GM21390 (cell line): Measurements from ENCODE around the gene OR6B3.

Source experiments
- ATAC-seq: cut with Tn5 transposase; IDR thresholded peaks from one replicate; pipeline ENCODE4 v1.9.1; 2021; ENCODE audit not compliant: unreplicated experiment

The OR6B3 gene

DNA sequence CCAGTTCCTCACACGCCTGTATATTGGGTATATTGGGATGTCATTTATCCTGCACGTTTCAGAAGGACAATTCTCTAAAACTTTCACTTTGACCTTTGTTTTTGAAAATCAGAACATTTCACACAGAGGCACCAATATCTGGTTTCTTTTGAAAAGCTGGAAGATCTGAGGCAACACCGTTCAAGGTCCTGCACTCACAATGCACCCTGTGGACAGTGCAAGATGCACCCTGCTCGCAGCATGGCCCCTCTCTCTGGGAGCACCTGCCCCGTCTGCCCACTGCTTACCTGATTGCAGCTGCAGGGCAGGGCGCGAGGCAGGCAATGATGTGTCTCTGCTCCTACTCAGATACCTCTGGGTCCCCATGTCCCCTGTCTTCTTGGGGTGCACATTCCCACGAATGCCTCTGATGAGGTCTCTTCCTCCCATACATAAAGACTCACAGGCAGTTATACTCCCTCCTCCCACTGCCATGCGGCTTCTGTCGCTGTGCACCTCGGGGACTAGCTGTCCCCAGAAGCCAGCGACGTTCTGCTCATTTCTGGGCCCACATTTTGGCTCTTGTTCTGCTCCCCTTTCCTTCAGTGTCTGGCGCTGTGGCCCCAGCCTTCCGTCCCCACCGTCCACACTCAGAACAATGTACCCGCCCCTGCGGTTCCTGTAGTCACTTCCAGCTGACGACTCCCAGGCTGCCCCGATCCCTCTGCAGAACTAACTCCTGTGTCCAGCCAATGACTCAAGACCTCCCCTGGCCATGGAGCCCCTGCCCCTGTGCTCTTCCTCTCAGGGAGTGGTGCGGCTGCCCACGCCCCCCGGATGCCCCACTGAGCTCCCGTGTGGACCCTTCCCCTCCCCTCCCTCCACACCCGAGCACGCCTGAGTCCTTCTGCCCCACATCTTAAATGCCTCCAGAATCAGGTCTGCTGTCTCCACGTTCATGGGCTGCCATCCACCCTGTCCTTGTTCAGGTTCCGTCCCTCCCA lies at the start of gene OR6B3:
Gene OR6B3, minus strand, starts transcription at position 349 of the 983 bp plus-strand sequence.
- no peak for ATAC-seq

DNA sequence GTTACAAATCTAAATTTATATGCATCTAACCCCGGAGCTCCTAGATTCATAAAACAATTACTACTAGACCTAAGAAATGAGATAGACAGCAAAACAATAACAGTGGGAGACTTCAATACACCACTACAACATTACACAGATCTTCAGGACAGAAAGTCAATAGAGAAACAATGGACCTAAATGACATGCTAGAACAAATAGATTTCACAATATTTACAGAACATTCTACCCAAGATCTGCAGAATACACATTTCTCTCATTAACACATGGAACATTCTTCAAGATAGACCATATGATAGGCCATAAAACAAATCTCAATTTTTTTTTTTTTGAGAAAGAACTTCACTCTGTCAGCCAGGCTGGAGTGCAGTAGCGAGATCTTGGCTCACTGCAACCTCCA lies 45.0 kb upstream of the OR6B3 start:
- ATAC-seq = no peak

DNA sequence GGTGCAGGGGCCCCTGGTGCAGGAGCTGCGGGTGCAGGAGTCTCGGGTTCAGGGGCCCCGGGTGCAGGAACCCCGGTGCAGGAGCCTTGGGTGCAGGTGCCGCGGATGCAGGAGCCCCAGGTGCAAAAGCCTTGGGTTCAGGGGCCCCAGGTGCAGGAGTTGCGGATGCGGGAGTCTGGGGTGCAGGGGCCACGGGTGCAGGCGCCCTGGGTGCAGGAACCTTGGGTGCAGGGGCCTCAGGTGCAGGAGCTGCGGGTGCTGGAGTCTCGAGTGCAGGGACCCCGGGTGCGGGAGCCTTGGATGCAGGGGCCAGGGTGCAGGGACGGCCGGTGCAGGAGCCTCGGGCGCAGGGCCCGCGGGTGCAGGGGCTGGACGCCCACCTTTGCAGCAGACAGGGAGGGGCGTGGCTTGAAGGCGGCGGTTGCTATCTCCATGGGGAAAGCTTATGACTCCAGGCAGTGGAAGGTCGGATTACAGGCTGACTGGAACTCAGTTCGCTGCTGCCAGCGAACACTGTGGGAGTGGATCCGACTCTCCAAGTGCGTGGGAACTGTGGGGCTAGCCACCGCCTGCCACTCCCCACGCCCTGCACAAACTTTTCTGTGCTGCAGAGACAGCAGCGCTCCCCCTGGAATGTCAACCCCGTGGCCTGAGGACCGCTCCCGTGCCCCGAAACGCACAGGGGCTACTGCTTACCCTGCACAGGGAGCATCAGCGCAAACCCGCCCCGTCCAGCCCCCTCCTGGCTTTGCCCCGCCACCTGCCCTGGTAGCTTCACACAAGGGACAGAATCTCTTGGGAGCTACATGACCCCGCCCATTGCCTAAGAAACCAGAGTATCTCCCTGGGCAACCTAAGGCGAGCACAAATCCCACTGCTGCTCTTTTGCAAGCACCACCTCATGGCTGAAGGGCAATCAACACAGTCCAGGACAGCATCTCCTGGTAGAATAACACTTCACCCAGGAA lies 42.5 kb upstream of the OR6B3 start:
- ATAC-seq = no peak

DNA sequence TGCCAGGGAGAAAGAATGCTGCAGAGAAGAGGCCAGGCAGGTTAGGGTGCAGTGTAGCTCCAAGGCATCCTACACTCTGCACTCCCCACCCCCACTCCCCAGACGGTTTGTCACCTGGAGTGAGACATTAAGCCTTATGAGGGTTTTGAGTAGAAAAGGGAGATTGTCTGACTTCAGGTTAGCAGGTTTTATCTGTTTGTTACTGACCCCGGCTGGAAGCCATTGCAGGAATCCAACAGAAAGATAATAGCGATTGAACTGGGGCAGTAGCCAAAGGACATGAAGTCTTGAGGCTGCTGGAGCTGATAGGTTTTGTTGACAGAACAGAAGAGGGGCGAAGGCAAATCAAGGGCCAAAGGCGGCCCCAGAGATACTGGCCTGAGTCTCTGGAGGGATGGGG lies 36.0 kb upstream of the OR6B3 start:
- no peak for ATAC-seq

DNA sequence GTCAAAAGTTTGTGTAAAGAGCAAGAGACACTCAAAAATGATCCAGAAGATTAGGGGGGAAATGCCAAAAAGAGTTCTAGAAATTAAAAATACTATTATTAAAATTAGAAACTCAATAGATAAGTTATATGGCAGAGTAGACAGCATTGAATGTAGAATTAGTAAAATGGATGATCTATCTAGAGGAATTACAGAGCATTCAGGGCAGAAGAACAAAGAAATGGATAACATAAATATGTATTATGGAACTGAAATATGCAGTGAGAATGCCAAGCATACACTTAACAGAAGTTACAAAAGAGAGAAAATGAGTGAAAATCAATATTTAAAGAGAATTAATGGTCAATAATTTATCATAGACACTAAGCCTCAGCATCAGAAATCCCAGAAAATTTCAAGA lies 33.2 kb upstream of the OR6B3 start:
- ATAC-seq = no peak

DNA sequence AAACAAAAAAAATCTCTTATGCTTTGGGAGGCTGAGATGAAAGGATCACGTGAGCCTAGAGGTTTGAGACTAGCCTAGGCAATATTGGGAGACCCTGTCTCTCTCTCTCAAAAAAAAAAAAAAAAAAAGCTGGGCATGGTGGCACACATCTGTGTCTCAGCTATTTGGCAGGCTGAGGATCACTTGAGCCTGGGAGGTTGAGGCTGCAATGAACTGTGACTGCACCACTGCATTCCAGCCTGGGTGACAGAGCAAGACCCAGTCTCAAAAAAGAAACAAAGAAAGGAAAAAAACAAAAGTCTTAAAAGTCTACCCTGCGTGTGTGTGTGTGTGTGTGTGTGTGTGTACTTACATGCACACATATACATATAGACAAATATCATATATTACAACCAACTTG lies 25.3 kb upstream of the OR6B3 start:
- ATAC-seq = no peak

DNA sequence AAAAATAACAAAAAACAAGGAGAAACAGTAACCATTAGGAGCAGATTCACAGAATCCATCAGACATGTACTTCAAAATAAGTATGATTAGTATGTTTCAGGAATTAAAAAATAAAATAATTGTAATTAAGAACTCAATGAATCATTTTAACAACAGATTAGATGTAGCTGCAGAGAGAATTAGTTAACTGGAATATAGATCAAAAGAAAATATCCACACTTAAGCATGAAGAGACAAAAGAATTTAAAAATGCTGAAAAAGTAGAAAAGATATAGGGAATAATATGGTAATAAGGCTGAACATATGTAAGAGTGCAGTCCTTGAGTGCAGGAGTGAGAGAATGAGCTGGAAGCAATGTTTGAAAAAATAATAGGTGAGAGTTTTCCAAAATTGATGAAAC lies 24.1 kb upstream of the OR6B3 start:
- ATAC-seq = no peak

DNA sequence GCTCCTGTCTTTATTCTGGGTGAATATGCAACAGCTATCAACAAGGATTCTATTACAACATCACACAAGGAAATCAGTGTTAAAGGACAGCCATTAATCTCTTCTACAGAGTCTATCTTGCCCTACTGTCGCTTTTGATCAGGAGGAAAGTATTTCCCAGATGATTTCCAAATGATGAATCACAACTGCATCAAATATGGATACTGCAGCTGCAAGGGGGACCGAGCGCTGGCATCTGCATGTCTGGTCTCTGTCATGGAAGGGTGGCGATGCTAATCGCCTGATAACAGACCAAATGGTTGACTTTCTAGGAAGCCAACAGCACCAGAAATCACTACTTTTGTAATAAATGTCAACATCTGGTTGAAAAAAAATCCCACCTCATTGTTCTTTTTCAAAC lies 21.2 kb upstream of the OR6B3 start:
- ATAC-seq = no peak

DNA sequence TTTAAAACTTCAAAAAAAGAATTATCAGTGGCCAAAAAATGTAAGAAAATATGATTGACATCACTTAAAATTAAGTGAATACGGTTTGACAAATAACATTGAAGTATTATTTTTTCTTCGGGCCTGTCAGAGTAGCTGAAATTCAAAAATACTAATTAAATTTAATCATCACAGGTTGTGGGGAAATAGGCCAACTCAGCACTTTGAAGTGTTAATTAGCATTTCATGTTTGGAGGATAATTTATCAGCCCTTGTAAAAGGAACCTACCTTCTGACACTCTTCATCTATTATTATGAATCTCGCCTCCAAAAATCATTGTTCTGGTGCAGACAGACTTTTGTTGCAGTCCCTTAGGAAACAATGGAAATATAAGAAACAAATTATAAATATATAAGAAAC lies 17.6 kb upstream of the OR6B3 start:
- ATAC-seq = no peak

DNA sequence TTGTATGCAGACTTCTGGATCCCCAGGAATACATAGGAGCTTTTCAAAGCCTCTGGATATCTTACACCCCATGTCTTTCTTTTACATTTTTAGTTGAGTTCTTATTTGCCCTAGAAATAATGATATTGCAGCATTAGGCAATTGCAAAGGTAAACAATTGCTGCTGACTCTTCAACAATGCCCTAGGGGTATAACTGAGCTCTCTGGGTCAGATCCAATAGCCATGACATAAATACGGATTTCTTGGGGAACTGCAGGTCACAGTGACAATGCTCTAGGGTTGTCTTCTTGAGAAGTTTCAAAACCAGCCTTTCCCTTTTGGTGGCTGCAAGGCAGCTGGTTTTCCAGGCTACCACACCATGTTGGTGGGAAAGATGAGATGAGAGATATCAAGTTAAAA lies 16.5 kb upstream of the OR6B3 start:
- no peak for ATAC-seq

DNA sequence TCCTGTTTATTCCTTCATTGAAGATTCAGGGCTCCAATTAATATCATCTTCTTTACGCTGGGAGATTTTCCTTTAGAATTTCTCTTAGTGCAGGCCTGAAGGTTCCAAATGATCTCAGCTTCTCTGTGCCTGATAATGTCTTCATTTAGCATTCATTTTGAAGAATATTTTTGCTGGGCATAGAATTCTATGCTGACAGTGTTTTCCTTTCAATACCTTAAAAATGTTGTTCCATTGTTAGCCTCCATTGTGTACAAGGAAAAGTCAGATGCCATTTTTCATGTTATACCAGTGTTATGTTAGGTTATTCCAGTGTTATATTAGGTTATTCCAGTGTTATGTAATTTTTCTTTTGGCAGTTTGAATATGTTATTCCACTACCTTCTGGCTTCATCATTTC lies 14.9 kb upstream of the OR6B3 start:
- no peak for ATAC-seq

DNA sequence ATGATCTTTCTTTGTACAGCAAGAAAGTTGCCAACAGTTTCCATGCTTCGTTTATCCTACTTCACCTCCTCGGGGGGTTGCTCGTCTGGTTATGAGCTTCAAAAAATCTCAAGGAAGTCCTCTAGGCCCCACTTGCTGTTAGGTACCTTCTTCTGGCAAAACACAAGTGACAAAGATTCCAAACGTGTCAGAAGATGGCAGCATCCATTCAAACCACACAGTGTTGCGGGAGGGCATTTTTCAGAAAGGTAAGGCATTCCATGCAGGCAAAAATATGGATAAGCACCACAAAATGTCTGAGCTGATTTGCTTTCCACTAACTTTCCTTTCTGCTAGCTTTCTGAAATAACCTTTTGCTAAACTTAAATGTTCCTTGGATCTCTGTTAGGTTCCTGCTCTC lies 13.2 kb upstream of the OR6B3 start:
- ATAC-seq = no peak

DNA sequence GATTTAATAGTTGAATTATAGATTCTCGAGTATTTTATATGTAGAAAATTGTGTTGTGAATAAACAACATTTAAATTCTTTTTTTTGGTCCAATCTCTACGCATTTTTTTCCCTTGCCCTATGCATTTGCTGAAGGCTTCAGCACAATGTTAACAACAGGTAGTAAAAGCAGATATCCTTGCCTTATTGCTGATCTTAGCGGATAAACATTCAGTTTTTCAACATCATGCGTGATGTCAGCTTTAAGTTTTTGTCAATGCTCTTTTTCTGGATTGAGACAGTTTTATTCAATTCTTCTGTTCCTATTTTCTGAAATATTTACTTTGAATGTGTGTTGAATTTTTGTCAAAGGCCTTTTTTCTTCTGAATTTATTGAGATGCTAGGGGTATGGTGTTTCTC lies 11.6 kb upstream of the OR6B3 start:
- ATAC-seq = no peak

DNA sequence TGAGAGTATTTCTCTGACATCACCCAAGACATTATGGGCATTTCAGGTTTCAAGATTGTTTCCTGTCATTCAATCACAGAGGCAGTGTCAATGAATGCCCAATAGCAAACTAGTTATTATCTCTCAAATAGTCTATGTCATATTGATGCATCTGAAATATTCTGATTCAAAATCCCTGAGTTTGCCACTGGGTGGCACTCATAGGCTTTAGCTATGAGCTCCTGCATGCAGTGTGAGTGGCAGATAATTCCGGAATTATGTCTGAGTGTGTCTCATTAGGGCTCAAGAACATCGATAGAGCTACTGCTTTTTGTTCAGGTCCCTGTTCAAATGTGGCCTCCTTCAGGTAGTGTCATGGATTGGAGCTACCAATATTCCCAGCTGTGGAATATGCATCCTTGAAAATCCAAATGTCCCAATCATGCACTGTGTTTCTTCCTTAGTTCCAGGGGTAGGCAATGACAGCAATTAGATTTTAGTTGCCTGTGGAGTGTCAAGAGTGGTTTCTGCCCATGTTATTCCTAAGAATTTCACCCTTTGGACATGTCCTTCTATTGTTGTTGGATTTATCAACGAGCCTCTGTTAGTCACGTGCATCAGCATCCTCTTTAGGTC lies 7.8 kb upstream of the OR6B3 start:
- no peak for ATAC-seq

DNA sequence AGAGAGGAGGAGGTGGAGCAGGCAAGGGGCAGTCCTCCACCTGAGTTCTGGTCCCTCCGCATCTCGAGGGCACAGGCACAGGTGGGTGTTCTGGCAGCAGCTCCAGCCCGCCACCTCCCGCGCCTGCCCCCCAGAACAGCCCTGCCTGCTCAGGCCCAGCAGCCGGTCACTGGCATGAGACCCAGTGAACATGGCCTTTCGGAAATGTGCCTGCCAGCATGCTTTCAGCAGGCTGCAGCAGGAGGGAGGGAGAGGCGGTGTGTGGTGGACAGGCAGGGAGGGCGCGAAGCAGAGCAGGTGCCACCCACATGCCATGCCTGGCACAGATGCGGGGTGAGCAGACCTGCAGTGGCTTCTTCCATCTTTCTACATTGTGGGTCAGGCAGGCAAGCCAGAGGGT lies 3.4 kb upstream of the OR6B3 start:
- no peak for ATAC-seq

DNA sequence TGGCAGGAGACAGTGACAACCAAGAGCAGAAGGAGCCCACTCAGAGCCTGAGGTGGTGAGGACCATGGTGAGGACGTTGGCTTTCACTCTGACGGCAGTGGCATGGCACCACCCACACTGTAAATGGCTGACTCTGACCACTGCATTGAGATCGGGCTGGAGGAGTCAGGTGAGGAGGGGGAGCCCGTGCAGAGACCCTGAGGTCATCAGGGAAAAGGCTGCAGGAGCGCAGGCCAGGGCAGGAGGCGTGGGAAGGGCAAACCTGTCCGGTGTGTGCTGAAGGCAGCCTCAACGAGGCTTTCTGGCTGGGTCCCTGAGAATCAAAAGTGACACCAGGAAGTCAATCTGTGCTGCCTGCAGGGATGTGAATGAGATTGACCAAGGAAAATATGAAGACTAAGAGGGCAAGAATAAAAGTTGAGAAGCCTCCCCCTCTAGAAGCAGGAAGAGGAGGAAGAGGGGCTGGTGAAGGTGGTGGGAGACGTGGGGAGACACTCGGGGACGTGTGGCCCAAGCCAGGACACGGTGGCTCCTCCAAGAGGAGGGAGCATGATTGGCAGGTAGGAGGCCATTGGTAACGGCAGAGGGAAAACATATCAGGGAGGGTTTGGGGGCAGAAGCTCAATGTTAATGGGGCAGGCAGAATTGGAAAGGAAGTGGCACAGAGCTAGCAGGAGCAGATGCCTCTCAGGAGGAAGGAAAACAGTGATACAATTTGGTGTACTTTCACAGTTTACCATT lies 2.0 kb upstream of the OR6B3 start:
- no peak for ATAC-seq

DNA sequence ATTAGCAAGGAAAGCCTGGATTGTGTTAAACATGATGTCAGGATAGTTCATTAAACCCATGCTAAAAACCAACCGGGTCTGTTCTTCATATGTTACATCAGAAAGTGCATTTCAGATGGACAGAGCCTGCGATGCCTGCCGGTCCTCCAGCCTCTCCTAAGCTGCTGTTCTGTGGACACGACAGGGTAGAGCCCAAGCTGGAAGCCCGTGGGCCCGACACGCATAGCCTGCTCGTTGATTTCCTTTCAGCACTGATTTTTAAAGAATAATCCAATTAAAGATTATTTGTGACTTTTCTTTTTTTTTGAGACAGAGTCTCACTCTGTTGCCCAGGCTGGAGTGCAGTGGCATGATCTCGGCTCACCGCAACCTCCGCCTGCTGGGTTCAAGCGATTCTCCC lies 797 bp downstream of the OR6B3 start:
- ATAC-seq = no peak

DNA sequence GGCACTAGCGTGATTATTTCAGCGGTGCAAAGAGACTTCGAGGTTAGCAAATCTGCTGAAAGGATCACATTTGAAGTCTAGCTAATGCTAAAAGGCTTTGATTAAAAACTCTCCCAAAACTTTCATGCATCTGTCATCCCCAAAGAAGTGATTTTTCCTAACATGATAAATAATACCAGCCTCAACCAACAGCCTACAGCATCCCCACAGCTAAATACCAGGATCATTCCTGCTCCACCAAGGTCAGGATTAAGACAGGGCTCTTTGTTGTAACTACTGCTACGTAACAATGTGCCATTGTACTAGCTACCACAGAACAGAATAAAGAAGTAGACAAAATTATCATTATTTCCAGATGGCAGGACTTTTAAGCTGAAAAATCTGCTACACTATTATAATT lies 1.6 kb downstream of the OR6B3 start:
- no peak for ATAC-seq

DNA sequence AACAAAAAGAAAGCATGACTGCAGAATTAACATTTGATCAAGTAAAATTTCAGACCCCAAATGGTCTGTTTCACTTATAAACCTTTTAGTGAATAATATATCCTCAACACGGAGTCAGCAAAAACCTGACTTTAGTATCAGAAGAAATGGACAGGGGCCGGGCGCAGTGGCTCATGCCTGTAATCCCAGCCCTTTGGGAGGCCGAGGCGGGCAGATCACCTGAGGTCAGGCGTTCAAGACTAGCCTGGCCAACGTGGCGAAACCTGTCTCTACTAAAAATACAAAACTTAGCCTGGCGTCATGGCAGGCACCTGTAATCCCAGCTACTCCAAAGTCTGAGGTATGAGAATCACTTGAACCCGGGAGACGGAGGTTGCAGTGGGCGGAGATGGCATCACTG lies 3.0 kb downstream of the OR6B3 start:
- no peak for ATAC-seq

DNA sequence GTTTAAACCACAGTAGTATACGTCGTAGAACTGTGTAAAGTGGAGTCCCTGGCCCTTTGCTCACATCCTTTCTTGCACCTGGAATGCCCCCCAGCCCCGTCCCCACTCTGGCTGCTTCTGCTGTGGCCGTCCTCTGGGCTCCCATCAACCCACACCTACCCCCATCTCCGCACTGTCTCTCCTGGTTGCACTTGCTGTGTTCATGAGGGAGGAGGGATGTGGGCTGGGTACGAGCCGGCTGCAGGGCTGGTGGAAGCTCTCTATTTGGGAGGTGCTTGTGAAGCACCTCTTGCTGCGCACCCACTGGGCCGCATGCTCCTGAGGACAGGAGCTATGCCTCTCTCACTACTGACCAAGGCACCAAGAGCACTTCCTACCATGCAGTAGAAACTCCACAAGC lies 5.1 kb downstream of the OR6B3 start:
- no peak for ATAC-seq

DNA sequence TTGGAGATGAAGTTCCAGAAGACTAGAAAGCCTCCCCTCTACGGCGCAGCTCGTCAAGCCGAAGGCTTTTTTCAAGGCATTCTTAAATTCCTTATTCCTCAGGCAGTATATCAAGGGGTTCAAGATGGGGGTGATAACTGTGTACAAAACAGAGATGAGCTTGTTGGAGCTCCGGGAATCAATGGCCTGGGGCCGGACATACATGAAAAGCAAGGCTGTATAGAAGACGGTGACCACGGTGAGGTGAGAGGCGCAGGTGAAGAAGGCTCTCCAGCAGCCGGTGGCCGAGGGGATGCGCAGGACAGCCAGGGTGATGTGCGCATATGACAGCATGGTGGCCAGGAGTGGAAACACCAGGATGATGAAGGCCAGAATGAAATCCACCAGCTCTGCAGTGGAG lies 8.2 kb downstream of the OR6B3 start:
- ATAC-seq = no peak
